ENCODE measurements around the gene CDX2. TPM values are rescaled to one million over a fixed set of nuclear protein-coding genes. Genes with fewer than 3 reads are reported as not detected.
A peak's percentile ranks its signal among the peaks of the same experiment; 100 is the strongest.

Gene CDX2
- total RNA-seq, 1 donor from 2014 or later, result not detected

GRCh38 chr13:27918041-27918917 lies 50.8 kb downstream of the CDX2 start:
- ChIA-PET CTCF (no interaction called here), POLR2A (no interaction called here)
- H3K4me3 Mint-ChIP-seq, result peak overlapping the region; percentile 56
- peaks cover 34% of the 10 kb centered on the region for H3K4me1 Mint-ChIP-seq
- ATAC-seq (ENCODE audit: low read depth), result no peak
- no peaks in the 10 kb centered on the region for H3K9me3 Mint-ChIP-seq
- peaks cover 65% of the 10 kb centered on the region for H3K27me3 Mint-ChIP-seq
- H3K27ac Mint-ChIP-seq, result no peak overlapping the region
- no peak for TF ChIP-seq CTCF (IDR thresholded peaks at IDR 0.05)
- DNase-seq, result no peak
- no peaks in the 10 kb centered on the region for H3K36me3 Mint-ChIP-seq (ENCODE audit: low read depth)
- intact Hi-C loops (cut with micrococcal nuclease), result loop anchor here (2.0 kb wide), 1 partner anchor 91 kb away; no protein-coding TSS in a partner anchor

- DNase-seq, result no peak
- Mint-ChIP-seq H3K9me3 (no peaks in the 10 kb centered on the region), H3K27ac (peak overlapping the region; percentile 64), H3K36me3 (ENCODE audit: low read depth) (no peaks in the 10 kb centered on the region), H3K27me3 (peaks cover 60% of the 10 kb centered on the region), H3K4me3 (peak overlapping the region; percentile 61), H3K4me1 (peaks cover 31% of the 10 kb centered on the region)
- CTCF ChIA-PET, result no interaction called here
- intact Hi-C loops (cut with micrococcal nuclease), result loop anchor here (2.0 kb wide), 1 partner anchor 59 kb away; no protein-coding TSS in a partner anchor
- POLR2A ChIA-PET, result no interaction called here
- no peak for ATAC-seq (ENCODE audit: low read depth)
- TF ChIP-seq CTCF (IDR thresholded peaks at IDR 0.05), result no peak
These were observed 51.8 kb downstream of the CDX2 start for GRCh38 chr13:27917121-27917947.

- Mint-ChIP-seq H3K4me3 (no peak overlapping the region), H3K27me3 (peaks cover 57% of the 10 kb centered on the region), H3K4me1 (peaks cover 21% of the 10 kb centered on the region), H3K36me3 (ENCODE audit: low read depth) (no peaks in the 10 kb centered on the region), H3K9me3 (no peaks in the 10 kb centered on the region), H3K27ac (no peak overlapping the region)
- POLR2A ChIA-PET, result no interaction called here
- ATAC-seq (ENCODE audit: low read depth), result no peak
- DNase-seq, result no peak
- intact Hi-C loops (cut with micrococcal nuclease), result loop anchor here (2.0 kb wide), 1 partner anchor 61 kb away; no protein-coding TSS in a partner anchor
- no peak for TF ChIP-seq CTCF (IDR thresholded peaks at IDR 0.05)
- CTCF ChIA-PET, result interaction anchor here (1.0 kb wide), 2 partner anchors 38 to 89 kb away, joined by 4 to 6 read pairs; no protein-coding TSS in a partner anchor
These were observed 53.6 kb downstream of the CDX2 start for GRCh38 chr13:27915301-27916207.

- CTCF ChIA-PET, result no interaction called here
- Mint-ChIP-seq H3K27ac (no peak overlapping the region), H3K27me3 (peaks cover 58% of the 10 kb centered on the region), H3K36me3 (ENCODE audit: low read depth) (no peaks in the 10 kb centered on the region), H3K9me3 (no peaks in the 10 kb centered on the region), H3K4me3 (no peak overlapping the region), H3K4me1 (peaks cover 10% of the 10 kb centered on the region)
- TF ChIP-seq CTCF (IDR thresholded peaks at IDR 0.05), result no peak
- intact Hi-C loops (cut with micrococcal nuclease), result no loop called here
- DNase-seq (no peak), ATAC-seq (ENCODE audit: low read depth) (no peak)
- POLR2A ChIA-PET, result no interaction called here
These were observed 56.0 kb downstream of the CDX2 start for GRCh38 chr13:27913160-27913559.

All from activated B cell treated with CpG ODN at 0.5 μM for 24 hours (primary cell).